NCI-H2196 treated with DMSO at 0.1 percent for 48 hours (cell line): Measurements from ENCODE around the gene DOCK3.
"Not testable (repeated sequence)": the region's sequence is repeated elsewhere in the genome, so short reads cannot be mapped to it uniquely, and the experiment has no call there.

Experiments used
- DNase-seq: peaks from one replicate; lab custom pipeline; 2025; ENCODE audit not compliant: unreplicated experiment; lab: John Stamatoyannopoulos, UW

The DOCK3 gene

GRCh38 chr3:51176923-51177322 lies 502.2 kb downstream of the DOCK3 start:
- no peak for DNase-seq

GRCh38 chr3:51186446-51186845 lies 511.7 kb downstream of the DOCK3 start:
- not testable (repeated sequence) for DNase-seq

DNA sequence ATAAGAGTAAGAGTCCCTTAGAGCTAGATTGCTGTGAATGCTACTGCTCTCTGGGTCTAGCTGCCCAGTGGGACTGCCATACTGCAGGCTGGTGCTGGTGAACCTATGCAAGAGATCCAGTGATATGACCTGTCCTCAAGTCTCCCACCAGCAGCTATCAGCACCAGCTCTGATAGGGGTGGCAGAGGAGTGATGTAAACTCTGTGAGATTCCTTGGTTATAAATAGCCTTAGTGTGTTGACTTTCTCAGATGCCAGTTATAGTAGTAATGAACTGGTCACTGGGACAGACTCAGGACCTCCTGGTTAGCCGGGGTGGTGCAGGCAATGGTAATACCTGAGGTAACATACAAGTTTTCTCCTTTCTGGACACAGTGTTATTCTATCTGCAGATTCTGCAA lies 515.5 kb downstream of the DOCK3 start:
- no peak for DNase-seq

GRCh38 chr3:51190827-51191226 lies 516.1 kb downstream of the DOCK3 start:
- DNase-seq, result no peak

DNA sequence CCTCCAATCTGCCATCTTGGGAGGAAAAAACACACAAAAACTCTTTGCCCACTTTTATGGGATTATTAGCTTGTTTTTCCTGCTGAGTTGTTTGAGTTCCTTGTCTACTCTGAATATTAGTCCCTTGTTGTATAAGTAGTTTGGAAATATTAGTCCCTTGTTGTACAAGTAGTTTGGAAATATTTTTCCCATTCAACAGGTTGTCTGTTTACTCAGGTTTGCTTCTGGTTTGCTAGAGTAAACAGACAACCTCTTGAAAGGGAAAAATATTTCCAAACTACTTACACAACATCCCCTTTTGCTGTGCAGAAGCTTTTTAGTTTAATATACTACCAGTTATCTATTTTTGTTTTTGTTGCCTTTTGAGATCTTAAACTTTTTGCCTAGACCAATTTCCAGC lies 517.0 kb downstream of the DOCK3 start:
- DNase-seq, result no peak

DNA sequence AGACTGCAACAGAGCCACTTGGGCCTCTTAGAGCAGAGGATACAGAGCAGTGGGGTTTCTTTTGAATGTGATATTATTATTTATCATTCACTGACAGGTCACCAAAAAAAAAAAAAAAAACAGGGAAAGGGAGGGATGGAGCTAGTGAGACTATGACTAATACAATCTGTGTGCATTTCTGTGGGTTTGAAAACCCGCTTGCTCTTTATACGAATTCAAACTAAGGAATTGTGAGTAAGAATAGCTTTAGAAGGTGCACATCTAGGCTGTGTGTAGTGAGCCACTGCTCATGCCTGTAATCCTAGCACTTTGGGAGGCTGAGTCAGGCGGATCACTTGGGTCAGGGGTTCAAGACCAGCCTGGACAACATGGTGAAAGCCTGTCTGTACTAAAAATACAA lies 523.8 kb downstream of the DOCK3 start:
- DNase-seq, result no peak

GRCh38 chr3:51199296-51199695 lies 524.6 kb downstream of the DOCK3 start:
- DNase-seq, result not testable (repeated sequence)

- DNase-seq, result no peak
Measured at GRCh38 chr3:51216291-51216690, 541.6 kb downstream of the DOCK3 start.

GRCh38 chr3:51221959-51222358 lies 547.2 kb downstream of the DOCK3 start:
- no peak for DNase-seq

- no peak for DNase-seq
Measured at GRCh38 chr3:51224283-51224682, 549.6 kb downstream of the DOCK3 start.

DNA sequence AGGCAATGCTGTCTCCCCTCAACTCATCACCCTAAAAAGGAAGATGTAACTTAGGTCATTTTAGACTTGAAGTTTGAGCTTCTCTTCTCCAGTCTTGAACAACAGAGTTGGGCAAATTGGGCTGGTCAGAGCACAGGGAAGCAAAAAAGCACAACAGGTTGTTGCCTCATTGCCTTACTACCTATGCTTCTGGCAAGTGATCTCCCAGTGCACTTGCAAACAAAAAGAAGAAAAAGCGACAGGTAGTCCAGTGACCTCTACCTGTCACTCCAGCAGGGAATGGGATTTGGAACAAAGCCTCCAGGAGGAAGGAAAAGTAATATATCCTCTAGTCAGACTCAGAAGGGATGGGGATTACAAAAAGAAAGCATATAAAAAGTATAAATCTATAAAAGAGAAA lies 550.1 kb downstream of the DOCK3 start:
- no peak for DNase-seq

GRCh38 chr3:51242939-51243338 lies 568.2 kb downstream of the DOCK3 start:
- DNase-seq, result no peak

- no peak for DNase-seq
Measured at GRCh38 chr3:51243924-51244323, 569.2 kb downstream of the DOCK3 start.

DNA sequence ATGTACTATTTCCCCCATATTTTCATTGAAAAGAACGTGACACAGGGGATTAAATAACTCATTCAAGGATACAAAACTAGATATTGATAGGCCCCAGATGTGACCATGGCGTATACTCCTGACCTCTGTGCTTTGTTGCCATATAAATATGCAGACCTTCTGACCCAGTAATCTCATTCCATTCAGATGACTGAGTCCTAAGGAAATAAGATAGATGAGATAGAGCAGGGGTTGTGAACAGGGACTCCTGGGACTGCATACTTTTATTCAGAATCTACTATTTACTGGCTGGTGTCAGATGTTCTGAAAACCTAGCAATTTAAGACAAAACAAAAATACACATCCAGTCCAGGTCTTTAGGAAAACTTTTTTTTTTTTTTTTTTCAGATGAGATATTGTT lies 571.1 kb downstream of the DOCK3 start:
- DNase-seq, result no peak

GRCh38 chr3:51257870-51258269 lies 583.1 kb downstream of the DOCK3 start:
- DNase-seq, result no peak

DNA sequence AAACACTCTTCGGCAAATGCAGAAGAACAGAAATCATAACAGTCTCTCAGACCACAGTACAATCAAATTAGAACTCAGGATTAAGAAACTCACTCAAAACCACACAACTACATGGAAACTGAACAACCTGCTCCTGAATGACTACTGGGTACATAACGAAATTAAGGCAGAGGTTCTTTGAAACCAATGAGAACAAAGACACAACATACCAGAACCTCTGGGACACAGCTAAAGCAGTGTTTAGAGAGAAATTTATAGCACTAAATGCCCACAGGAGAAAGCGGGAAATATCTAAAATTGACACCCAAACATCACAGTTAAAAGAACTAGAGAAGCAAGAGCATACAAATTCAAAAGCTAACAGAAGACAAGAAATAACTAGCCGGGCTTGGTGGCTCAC lies 589.4 kb downstream of the DOCK3 start:
- DNase-seq, result not testable (repeated sequence)

GRCh38 chr3:51268132-51268531 lies 593.4 kb downstream of the DOCK3 start:
- DNase-seq, result no peak

DNA sequence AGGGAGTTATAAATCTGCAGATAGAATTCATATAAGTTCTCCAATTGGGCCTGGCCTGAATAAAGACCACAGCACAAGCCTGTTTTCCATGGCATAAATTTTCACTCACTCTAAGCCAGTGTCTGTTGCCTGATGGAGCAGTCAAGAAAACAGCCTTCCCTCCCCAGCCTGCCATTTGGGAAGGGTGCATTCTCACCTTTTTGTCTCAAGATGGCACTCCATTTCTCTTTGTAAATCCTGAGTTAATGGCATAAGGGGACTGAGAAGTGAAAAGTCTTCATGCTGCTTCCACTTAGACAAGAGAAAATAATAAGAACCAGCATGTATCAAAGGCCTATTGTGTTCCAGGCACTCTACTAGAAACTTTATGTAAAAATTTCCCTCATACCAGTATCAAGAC lies 594.7 kb downstream of the DOCK3 start:
- DNase-seq, result no peak

DNA sequence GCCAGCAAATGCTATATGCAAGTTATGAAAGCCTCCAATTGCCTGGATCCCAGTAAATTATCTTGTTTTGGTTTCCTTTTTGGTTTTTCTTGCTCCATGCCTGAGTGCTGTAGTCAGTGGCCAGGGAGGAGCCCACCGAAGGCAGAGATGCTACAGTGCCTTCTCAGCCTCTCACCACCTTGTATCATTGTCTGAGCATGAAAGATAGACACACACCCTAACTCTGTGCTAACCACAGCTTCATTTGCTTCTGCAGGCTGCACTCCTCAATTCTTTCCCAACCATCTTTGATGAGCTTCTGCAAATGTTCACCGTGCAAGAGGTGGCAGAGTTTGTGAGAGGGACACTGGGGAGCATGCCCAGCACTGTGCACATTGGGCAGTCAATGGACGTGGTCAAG lies 595.8 kb downstream of the DOCK3 start:
- DNase-seq, result no peak

DNA sequence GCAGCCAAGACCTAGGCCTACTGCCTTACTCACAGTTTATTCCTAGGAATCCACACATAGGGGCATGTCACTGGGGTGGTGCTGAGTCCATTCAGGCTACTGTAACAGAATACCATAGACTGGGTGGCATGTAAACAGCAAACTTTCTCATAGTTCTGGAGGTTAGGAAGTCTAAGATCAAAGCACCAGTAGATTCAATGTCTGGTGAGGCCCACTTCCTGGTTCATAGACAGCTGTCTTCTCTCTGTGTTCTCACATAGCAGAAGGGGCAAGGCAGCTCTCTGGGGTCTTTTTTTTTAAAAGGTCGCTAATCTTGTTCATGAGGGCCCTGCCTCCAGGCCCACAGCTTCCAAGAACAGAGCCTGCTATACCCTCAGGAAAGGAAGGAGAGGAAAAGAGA lies 596.4 kb downstream of the DOCK3 start:
- no peak for DNase-seq

- no peak for DNase-seq
Measured at GRCh38 chr3:51274052-51274451, 599.3 kb downstream of the DOCK3 start.

- DNase-seq, result no peak
Measured at GRCh38 chr3:51275111-51275805, 600.5 kb downstream of the DOCK3 start.

- no peak for DNase-seq
Measured at GRCh38 chr3:51276046-51276445, 601.3 kb downstream of the DOCK3 start.
